GM12873 (cell line): ENCODE measurements around the gene DPYSL3.

Experiments used
- TF ChIP-seq, protein P1 (sequence below): IDR thresholded peaks from 2 replicates; pipeline ENCODE4 v1.5.1; 2012; ENCODE audit warnings: low read depth, mild to moderate bottlenecking, moderate library complexity, low read length, control low read depth; ENCODE audit not compliant: insufficient read depth; ENCODE audit errors: missing control alignments

Gene DPYSL3

DNA sequence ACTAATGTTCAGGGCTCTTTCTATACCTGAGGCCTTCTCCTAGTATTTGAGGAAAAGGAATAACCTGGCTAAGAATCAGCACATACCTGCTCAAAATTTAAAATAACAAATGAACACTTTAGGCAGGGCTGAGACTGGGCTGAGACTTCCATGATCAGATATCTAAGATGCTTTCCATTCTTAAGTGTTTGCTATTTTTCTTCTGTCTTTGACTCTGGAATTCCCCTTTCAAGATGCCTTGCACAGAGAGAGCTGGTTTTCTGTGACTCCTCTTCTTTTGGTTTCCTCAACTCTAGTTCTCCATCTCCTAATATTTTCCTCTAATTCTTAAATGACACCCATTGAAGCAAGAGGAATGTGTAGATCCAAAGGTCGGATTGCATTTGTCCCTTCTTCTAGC lies 61.1 kb downstream of the DPYSL3 start:
- TF ChIP-seq, protein P1, sequence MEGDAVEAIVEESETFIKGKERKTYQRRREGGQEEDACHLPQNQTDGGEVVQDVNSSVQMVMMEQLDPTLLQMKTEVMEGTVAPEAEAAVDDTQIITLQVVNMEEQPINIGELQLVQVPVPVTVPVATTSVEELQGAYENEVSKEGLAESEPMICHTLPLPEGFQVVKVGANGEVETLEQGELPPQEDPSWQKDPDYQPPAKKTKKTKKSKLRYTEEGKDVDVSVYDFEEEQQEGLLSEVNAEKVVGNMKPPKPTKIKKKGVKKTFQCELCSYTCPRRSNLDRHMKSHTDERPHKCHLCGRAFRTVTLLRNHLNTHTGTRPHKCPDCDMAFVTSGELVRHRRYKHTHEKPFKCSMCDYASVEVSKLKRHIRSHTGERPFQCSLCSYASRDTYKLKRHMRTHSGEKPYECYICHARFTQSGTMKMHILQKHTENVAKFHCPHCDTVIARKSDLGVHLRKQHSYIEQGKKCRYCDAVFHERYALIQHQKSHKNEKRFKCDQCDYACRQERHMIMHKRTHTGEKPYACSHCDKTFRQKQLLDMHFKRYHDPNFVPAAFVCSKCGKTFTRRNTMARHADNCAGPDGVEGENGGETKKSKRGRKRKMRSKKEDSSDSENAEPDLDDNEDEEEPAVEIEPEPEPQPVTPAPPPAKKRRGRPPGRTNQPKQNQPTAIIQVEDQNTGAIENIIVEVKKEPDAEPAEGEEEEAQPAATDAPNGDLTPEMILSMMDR = no peak

DNA sequence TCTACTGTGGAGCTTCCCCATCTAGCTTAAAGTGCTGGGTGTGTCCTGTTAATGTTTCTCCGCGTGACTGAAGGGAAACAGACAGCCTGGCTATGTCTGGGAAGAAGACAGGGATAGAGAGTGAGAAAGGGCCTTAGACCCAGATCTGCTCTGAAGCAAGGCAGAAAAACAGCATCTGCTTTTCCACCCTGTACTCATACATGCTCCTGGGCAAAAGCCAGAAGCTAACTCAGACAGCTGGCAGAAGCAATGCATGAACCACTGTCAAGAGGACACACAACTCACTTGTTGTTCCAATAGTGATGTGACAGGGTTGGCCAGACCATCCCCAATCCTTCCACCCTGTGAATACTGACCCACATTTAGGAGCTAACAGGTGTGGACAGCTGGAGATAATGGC lies 63.3 kb downstream of the DPYSL3 start:
- TF ChIP-seq, protein P1 = no peak

DNA sequence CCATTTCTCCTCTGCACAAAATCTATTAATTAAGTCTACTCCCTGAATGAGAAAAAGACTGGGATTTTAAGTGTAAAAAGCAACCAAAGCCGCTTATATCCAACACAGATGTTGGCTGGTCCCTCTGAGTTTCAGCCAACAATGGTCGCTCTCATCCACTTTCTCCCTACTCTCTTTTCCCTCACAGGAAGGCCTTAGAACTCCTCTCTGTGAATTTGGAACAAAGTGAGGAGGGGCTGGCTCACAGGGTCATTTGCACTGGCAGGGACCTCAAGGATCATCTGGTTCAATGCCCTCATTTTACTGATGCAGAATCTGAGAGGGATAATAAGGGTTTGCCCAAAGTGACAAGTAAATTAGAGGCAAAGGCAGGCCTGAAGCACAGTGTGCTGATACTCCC lies 64.0 kb downstream of the DPYSL3 start:
- TF ChIP-seq, protein P1 = no peak

DNA sequence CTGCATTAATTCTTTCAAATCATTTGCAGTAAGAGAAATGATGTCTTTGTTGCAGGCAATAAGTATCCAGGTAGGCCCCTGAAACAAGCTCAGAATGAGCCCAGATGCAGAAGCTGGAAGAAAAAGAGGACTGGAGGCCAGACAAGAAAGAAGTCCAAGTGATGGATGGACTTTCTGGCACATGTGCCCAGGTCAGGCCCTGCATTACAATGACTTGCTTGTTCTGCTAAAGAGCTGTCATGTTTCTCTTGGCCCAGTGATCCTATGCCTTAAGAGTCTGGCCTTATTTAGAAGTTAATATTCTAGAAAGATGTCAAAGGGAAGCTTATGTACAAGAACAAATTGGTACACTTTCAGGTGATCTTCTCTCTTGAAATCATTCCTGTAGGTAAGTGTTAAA lies 64.8 kb downstream of the DPYSL3 start:
- TF ChIP-seq, protein P1 = no peak

DNA sequence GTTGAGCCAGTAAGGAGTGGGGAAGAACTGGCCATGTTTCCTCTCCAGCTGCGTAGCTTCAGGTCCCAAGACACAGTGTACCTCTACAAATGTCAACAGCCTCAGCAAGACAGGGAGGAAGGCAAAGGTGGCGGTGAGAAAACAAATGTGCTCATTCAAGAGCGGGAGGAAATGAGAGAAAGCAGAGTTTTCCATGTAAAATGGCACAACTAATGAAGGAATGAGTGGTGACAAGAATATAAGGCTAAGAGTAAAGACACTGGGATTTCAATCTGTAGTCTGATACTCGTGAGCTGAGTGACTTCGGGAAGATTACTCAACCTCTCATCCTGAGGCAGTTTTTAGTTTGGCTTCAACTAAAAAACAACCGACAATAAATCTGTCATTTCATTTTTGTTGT lies 67.6 kb downstream of the DPYSL3 start:
- TF ChIP-seq, protein P1 = no peak

DNA sequence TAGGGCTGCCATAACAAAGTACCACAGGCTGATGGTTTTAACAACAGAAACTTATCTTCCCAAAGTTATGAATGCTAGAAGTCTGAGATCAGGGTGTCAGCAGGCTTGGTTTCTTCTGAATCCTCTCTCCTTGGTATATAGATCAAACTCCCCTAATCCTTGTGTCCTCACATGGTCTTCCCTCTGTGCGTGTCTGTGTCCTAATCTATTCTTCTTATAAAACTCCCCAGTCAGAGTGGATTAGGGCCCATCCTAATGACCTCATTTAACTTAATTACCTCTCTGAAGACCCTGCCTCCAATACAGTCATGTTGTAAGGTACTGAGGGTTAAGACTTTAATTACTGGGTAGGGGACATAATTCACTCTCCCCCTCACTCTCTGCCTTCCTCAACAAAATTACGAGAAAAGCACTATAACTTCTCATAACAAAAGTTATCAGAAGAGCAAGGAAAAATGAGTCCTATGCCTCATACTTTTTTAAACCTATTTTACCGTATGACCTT lies 68.6 kb downstream of the DPYSL3 start:
- TF ChIP-seq, protein P1 = no peak

DNA sequence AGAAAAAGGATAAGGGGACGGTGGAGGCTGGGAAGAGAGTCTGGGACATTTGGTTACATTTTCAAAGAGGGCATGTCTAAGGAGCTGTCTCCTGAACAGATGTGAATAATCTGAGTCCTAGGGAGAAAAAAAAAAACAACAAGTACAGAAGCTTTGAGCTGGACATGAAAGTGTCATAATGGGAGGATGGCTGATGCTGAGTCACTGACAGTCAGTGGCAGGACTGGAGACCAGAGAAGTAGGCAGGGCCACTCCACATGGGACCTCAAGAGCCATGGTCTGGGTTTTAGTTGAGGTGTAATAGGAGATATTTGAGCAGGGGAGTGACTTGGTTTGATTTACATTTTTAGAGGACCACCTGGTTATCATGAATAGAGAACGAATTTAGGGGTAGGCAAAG lies 70.6 kb downstream of the DPYSL3 start:
- TF ChIP-seq, protein P1 = no peak

DNA sequence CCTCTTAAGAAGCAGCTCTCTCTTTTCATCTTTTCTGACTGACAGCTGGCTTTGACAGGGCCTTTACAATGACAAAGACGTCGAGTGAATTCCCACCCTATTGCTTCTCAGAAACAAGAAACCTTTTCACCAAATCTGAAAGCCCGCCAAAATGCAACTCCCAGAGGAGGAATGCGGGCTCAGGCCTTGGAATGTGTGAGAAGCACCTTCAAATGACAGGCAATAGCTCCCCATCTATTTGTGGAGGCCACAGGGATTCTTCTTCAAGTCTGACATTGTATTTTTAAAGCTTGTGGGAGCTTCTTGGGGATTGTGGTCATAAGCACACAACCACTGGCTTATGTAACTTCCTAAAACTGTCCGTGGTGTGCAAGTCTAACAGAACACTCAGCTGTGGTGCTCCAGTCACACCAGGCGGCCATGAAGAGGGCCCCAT lies 72.7 kb downstream of the DPYSL3 start:
- TF ChIP-seq, protein P1 = no peak
